MM.1S (cell line): ENCODE measurements around the gene TCF25.

Experiments
- DNase-seq: peaks from one replicate; pipeline ENCODE4 v3.0.0-alpha.2; 2015
- H2AFZ ChIP-seq: fragments of 300-600 bp; sonication (generic); 2 replicates; pipeline ENCODE4 v1.6.0; 2016; ENCODE audit warnings: antibody characterized with exemption, low read length
- H3F3A ChIP-seq: fragments of 300-600 bp; sonication (generic); 2 replicates; pipeline ENCODE4 v1.6.1; 2016; ENCODE audit warnings: mild to moderate bottlenecking, antibody characterized with exemption, low read length, moderate library complexity, mixed read lengths; ENCODE audit not compliant: insufficient read depth
- H3K27ac ChIP-seq: fragments of 300-600 bp; sonication (generic); 2 replicates; pipeline ENCODE4 v1.5.1; 2016; ENCODE audit warnings: mild to moderate bottlenecking, low read length
- H3K27me3 ChIP-seq: fragments of 300-600 bp; sonication (generic); replicated peaks from 2 replicates; pipeline ENCODE4 v1.6.0; 2016; ENCODE audit warnings: low read length; ENCODE audit not compliant: insufficient read depth
- H3K36me3 ChIP-seq: fragments of 300-600 bp; sonication (generic); replicated peaks from 2 replicates; pipeline ENCODE4 v1.6.1; 2016; ENCODE audit warnings: mild to moderate bottlenecking, low read length, mixed read lengths; ENCODE audit not compliant: insufficient read depth
- H3K4me1 ChIP-seq: fragments of 300-600 bp; sonication (generic); 2 replicates; pipeline ENCODE4 v1.6.1; 2016; ENCODE audit warnings: low read length, mixed read lengths
- H3K4me2 ChIP-seq: fragments of 300-600 bp; sonication (generic); 2 replicates; pipeline ENCODE4 v1.6.0; 2016; ENCODE audit warnings: low read depth, low read length
- H3K4me3 ChIP-seq: fragments of 300-600 bp; sonication (generic); 2 replicates; pipeline ENCODE4 v1.5.1; 2016; ENCODE audit warnings: low read length, mixed read lengths
- H3K79me2 ChIP-seq: fragments of 300-600 bp; sonication (generic); 2 replicates; pipeline ENCODE4 v1.6.1; 2016; ENCODE audit warnings: mixed run types, low read length, mixed read lengths
- H3K9ac ChIP-seq: fragments of 300-600 bp; sonication (generic); 2 replicates; pipeline ENCODE4 v1.6.1; 2016; ENCODE audit warnings: low read length, mixed read lengths
- H3K9me2 ChIP-seq: fragments of 300-600 bp; sonication (generic); replicated peaks from 2 replicates; pipeline ENCODE4 v1.6.1; 2016; ENCODE audit warnings: mild to moderate bottlenecking, low read length, mixed read lengths; ENCODE audit not compliant: insufficient read depth
- H3K9me3 ChIP-seq: fragments of 300-600 bp; sonication (generic); replicated peaks from 2 replicates; pipeline ENCODE4 v1.6.1; 2016; ENCODE audit warnings: mild to moderate bottlenecking, low read length, mixed read lengths; ENCODE audit not compliant: insufficient read depth
- H4K20me1 ChIP-seq: fragments of 300-600 bp; sonication (generic); 2 replicates; pipeline ENCODE4 v1.6.1; 2016; ENCODE audit warnings: mild to moderate bottlenecking, low read length, moderate library complexity, mixed read lengths; ENCODE audit not compliant: insufficient read depth
- CTCF ChIP-seq: fragments of 300-600 bp; sonication (generic); IDR thresholded peaks from 2 replicates; pipeline ENCODE4 v1.5.1; 2016; ENCODE audit warnings: antibody characterized with exemption, low read length, mixed read lengths
- EZH2 ChIP-seq: fragments of 300-600 bp; sonication (generic); optimal IDR thresholded peaks from 2 replicates; pipeline ENCODE3; 2017; ENCODE audit warnings: low read depth, mild to moderate bottlenecking, antibody characterized with exemption, low read length, mixed read lengths
- EZH2phosphoT487 ChIP-seq: fragments of 300-600 bp; sonication (generic); IDR thresholded peaks from 2 replicates; pipeline ENCODE4 v1.6.1; 2018; ENCODE audit warnings: antibody characterized with exemption, low read length

Gene TCF25

GRCh38 chr16:89921702-89922476 lies 48.5 kb downstream of the TCF25 start:
- Histone ChIP-seq H3K4me1 (peaks cover 6% of the 10 kb centered on the region; the same call in 1 of the 2 replicates), H3K9ac (no peak overlapping the region), H3K36me3 (no peaks in the 10 kb centered on the region), H4K20me1 (no peaks in the 10 kb centered on the region), H3K4me3 (no peak overlapping the region), H3K27ac (no peak overlapping the region), H3K79me2 (no peaks in the 10 kb centered on the region), H2AFZ (no peak overlapping the region), H3K27me3 (peaks cover 26% of the 10 kb centered on the region), H3K9me3 (no peaks in the 10 kb centered on the region), H3K9me2 (no peaks in the 10 kb centered on the region), H3K4me2 (no peak overlapping the region), H3F3A (peaks cover 7% of the 10 kb centered on the region)
- TF ChIP-seq CTCF, result no peak
- no peak for TF ChIP-seq EZH2
- TF ChIP-seq EZH2phosphoT487, result no peak
- DNase-seq, result no peak

GRCh38 chr16:89922477-89922883 lies 49.1 kb downstream of the TCF25 start:
- H3K27me3 ChIP-seq, result peaks cover 26% of the 10 kb centered on the region
- H3K4me2 ChIP-seq, result peak overlapping the region; percentile 59; the same call in 1 of the 2 replicates
- no peak overlapping the region for H2AFZ ChIP-seq
- no peak overlapping the region for H3K27ac ChIP-seq
- peak overlapping the region; percentile 49 for H3K4me3 ChIP-seq
- H4K20me1 ChIP-seq, result no peaks in the 10 kb centered on the region
- no peaks in the 10 kb centered on the region for H3K9me3 ChIP-seq
- H3K9ac ChIP-seq, result no peak overlapping the region
- H3K4me1 ChIP-seq, result peaks cover 6% of the 10 kb centered on the region; the same call in 1 of the 2 replicates
- peaks cover 3% of the 10 kb centered on the region for H3F3A ChIP-seq
- no peaks in the 10 kb centered on the region for H3K79me2 ChIP-seq
- TF ChIP-seq EZH2, result no peak
- TF ChIP-seq EZH2phosphoT487, result no peak
- TF ChIP-seq CTCF, result no peak
- no peaks in the 10 kb centered on the region for H3K36me3 ChIP-seq
- DNase-seq, result no peak
- no peaks in the 10 kb centered on the region for H3K9me2 ChIP-seq

GRCh38 chr16:89922884-89923639 lies 49.7 kb downstream of the TCF25 start, which contains the start of gene TUBB3:
Gene TUBB3 (plus strand): TSS chr16:89923342. CDS start chr16:89923402, 60 bp downstream.
- peak; percentile 45 for DNase-seq

More at GRCh38 chr16:89922884-89923639, 49.7 kb downstream of the TCF25 start, which contains the start of gene TUBB3:
- Histone ChIP-seq H3K4me1 (peaks cover 6% of the 10 kb centered on the region; the same call in 1 of the 2 replicates), H3F3A (no peaks in the 10 kb centered on the region), H3K4me3 (peak within 1 kb of the TSS; percentile 49), H3K36me3 (no peaks in the 10 kb centered on the region), H3K79me2 (no peaks in the 10 kb centered on the region), H4K20me1 (no peaks in the 10 kb centered on the region), H2AFZ (no peak within 1 kb of the TSS), H3K27me3 (peaks cover 29% of the 10 kb centered on the region), H3K4me2 (peak within 1 kb of the TSS; percentile 59; the same call in 1 of the 2 replicates), H3K9ac (no peak within 1 kb of the TSS), H3K9me3 (no peaks in the 10 kb centered on the region), H3K9me2 (no peaks in the 10 kb centered on the region), H3K27ac (no peak within 1 kb of the TSS)
- TF ChIP-seq CTCF (no peak), EZH2phosphoT487 (no peak)
